A549 (cell line): Measurements from ENCODE around the gene HDAC1. TPM values are rescaled to one million over a fixed set of nuclear protein-coding genes. Genes with fewer than 3 reads are reported as not detected.

ENCODE experiments used
- ATAC-seq, 2 experiments: fragments of 200-7000 bp in 1 of 2; fragments of >200 bp in 1 of 2; cut with Nextera tagmentation in 1 of 2; cut with Tn5 transposase in 1 of 2; 3 replicates each; pipeline versions ENCODE4 v1.8.0 to v1.9.1; 2018 to 2020; ENCODE audit warnings: mild to moderate bottlenecking in 1 of 2, moderate library complexity in 1 of 2
- CTCF ChIA-PET: fragments of 300-600 bp; sonication (Branson Sonifier 250); formaldehyde crosslinking; extraction: SDS; loops from one replicate; lab custom pipeline; 2021; ENCODE audit warnings: antibody characterized with exemption, inconsistent platforms; lab: Yijun Ruan, JAX
- POLR2A ChIA-PET: fragments of 350-600 bp; formaldehyde crosslinking; extraction: SDS; loops from one replicate; lab custom pipeline; 2021; ENCODE audit warnings: antibody characterized with exemption, inconsistent platforms; lab: Yijun Ruan, JAX
- DNase-seq, 2 experiments: peaks; one replicate each; pipeline versions ENCODE4 v3.0.0 to v3.0.0-alpha.2; 2011 to 2016; ENCODE audit warnings: low read depth in 1 of 2, low spot score in 1 of 2
- FAIRE-seq: peaks from 2 replicates; lab custom pipeline; 2011; peaks lifted over from hg19 to GRCh38; lab: Jason Lieb, UNC
- H3K27ac ChIP-seq, 2 experiments: fragments of >200 bp; sonication (Bioruptor Twin); formaldehyde crosslinking; 3 replicates each; pipeline ENCODE4 v1.5.1; 2016 to 2017
- H3K4me1 ChIP-seq: fragments of >200 bp; sonication (Bioruptor Twin); formaldehyde crosslinking; 3 replicates; pipeline ENCODE4 v1.6.1; 2016
- H3K4me2 ChIP-seq: fragments of >200 bp; sonication (Bioruptor Twin); formaldehyde crosslinking; 3 replicates; pipeline ENCODE4 v1.6.1; 2016
- H3K4me3 ChIP-seq: fragments of >200 bp; sonication (Bioruptor Twin); formaldehyde crosslinking; 3 replicates; pipeline ENCODE4 v1.5.1; 2016
- H3K9me3 ChIP-seq: fragments of >200 bp; sonication (Bioruptor Twin); formaldehyde crosslinking; 3 replicates; pipeline ENCODE4 v1.6.1; 2016
- BCL3 ChIP-seq: fragments of >200 bp; sonication (Bioruptor Twin); formaldehyde crosslinking; IDR thresholded peaks from 3 replicates; pipeline ENCODE4 v1.6.1; 2016
- BHLHE40 ChIP-seq: IDR thresholded peaks from 2 replicates; pipeline ENCODE4 v1.6.1; 2012; ENCODE audit warnings: low read depth, low read length, inconsistent platforms
- CBX2 ChIP-seq: fragments of 200-600 bp; sonication (generic); IDR thresholded peaks from 2 replicates; pipeline ENCODE4 v1.6.1; 2016; ENCODE audit warnings: low read depth, mild to moderate bottlenecking, borderline replicate concordance
- CBX8 ChIP-seq: fragments of 200-600 bp; sonication (generic); IDR thresholded peaks from 2 replicates; pipeline ENCODE4 v1.6.1; 2016
- CTCF ChIP-seq: fragments of >200 bp; sonication (Bioruptor Twin); formaldehyde crosslinking; IDR thresholded peaks from 3 replicates; pipeline ENCODE4 v1.5.1; 2016
- EHF ChIP-seq: fragments of 250-450 bp; sonication (Bioruptor Pico); IDR thresholded peaks from 2 replicates; pipeline ENCODE4 v1.5.0; 2020; ENCODE audit warnings: mild to moderate bottlenecking
- ESRRA ChIP-seq: fragments of 150-350 bp; IDR thresholded peaks from 2 replicates; pipeline ENCODE4 v1.6.1; 2014; ENCODE audit warnings: mild to moderate bottlenecking, low read length, borderline replicate concordance
- FOSL2 ChIP-seq, 2 experiments: fragments of 450-650 bp in 1 of 2; fragments of >200 bp in 1 of 2; sonication (Bioruptor Twin) in 1 of 2; formaldehyde crosslinking; IDR thresholded peaks; 2 replicates each; pipeline versions ENCODE4 v1.5.0 to v1.6.1; 2016 to 2020; ENCODE audit warnings: mild to moderate bottlenecking in 1 of 2, moderate library complexity in 1 of 2
- HES2 ChIP-seq: fragments of >200 bp; sonication (Bioruptor Twin); formaldehyde crosslinking; IDR thresholded peaks from 2 replicates; pipeline ENCODE4 v1.6.1; 2016
- HOXB13 ChIP-seq: fragments of 250-450 bp; sonication (Bioruptor Pico); IDR thresholded peaks from 2 replicates; pipeline ENCODE4 v1.5.0; 2020; ENCODE audit warnings: low read depth, mild to moderate bottlenecking, moderate library complexity
- JUN ChIP-seq, 2 experiments: fragments of >200 bp; sonication (Bioruptor Twin); formaldehyde crosslinking; IDR thresholded peaks; 2 replicates in 1 of 2; 3 replicates in 1 of 2; pipeline ENCODE4 v1.6.1; 2016 to 2017
- JUNB ChIP-seq: fragments of >200 bp; sonication (Bioruptor Twin); formaldehyde crosslinking; IDR thresholded peaks from 2 replicates; pipeline ENCODE4 v1.6.1; 2016
- MAZ ChIP-seq: fragments of 150-350 bp; IDR thresholded peaks from 2 replicates; pipeline ENCODE4 v1.6.1; 2014; ENCODE audit warnings: antibody characterized with exemption, low read depth, low read length, borderline replicate concordance
- MYC ChIP-seq: IDR thresholded peaks from 2 replicates; pipeline ENCODE4 v1.6.1; 2012; ENCODE audit warnings: mild to moderate bottlenecking, inconsistent platforms, low read length, improper control_type of control experiment, borderline replicate concordance
- NPAS2 ChIP-seq: fragments of 250-450 bp; sonication (Bioruptor Pico); IDR thresholded peaks from 2 replicates; pipeline ENCODE4 v1.8.0; 2022; ENCODE audit warnings: mild to moderate bottlenecking, moderate library complexity, borderline replicate concordance
- PHF8 ChIP-seq: fragments of 200-600 bp; sonication (generic); IDR thresholded peaks from 2 replicates; pipeline ENCODE4 v1.6.1; 2016; ENCODE audit warnings: low read depth, mild to moderate bottlenecking, antibody characterized with exemption, moderate library complexity, borderline replicate concordance
- POLR2A ChIP-seq: IDR thresholded peaks from 2 replicates; pipeline ENCODE4 v1.6.1; 2012; ENCODE audit warnings: mild to moderate bottlenecking, low read length
- RNF2 ChIP-seq: fragments of 200-600 bp; sonication (generic); IDR thresholded peaks from 2 replicates; pipeline ENCODE4 v1.6.1; 2016; ENCODE audit warnings: low read depth, mild to moderate bottlenecking, antibody characterized with exemption, moderate library complexity, borderline replicate concordance
- SMC3 ChIP-seq: fragments of >200 bp; sonication (Bioruptor Twin); formaldehyde crosslinking; IDR thresholded peaks from 3 replicates; pipeline ENCODE4 v1.6.1; 2018; ENCODE audit warnings: inconsistent platforms
- ZSCAN20 ChIP-seq: fragments of 250-450 bp; sonication (Bioruptor Pico); IDR thresholded peaks from 2 replicates; pipeline ENCODE4 v1.8.0; 2022; ENCODE audit warnings: mild to moderate bottlenecking, moderate library complexity
- WGBS: methylation state at CpG from one replicate; pipeline ENCODE4 v1.1.6; 2017; ENCODE audit errors: missing lambda C conversion rate; 5-methylcytosine and 5-hydroxymethylcytosine counted together
- polyA plus RNA-seq, 4 experiments: library from polyadenylated mRNA; depleted of rRNA in 3 of 4; stranded (reverse); fragments of >200 nt; fragmentation: RNase III in 1 of 4; extraction: RNeasy Plus Mini Kit Qiagen cat#74134 plus additional on column Dnase treatment in 1 of 4; gene quantifications; 2 replicates in 3 of 4; 3 replicates in 1 of 4; pipeline ENCODE4 v1.2.3, GENCODE V29; 2011 to 2017
- TF ChIP-seq, protein P1 (sequence below): fragments of 150-350 bp; IDR thresholded peaks from 2 replicates; pipeline ENCODE4 v1.6.1; 2014; ENCODE audit warnings: low read depth, mild to moderate bottlenecking, low read length
- TF ChIP-seq, protein P2 (sequence below): fragments of 450-650 bp; IDR thresholded peaks from 2 replicates; pipeline ENCODE4 v1.6.1; 2014; ENCODE audit warnings: antibody characterized with exemption

Gene HDAC1
- polyA plus RNA-seq, 2 of the 4 experiments (the other 2 are of a cell fraction) = 99.6 to 135 TPM

DNA sequence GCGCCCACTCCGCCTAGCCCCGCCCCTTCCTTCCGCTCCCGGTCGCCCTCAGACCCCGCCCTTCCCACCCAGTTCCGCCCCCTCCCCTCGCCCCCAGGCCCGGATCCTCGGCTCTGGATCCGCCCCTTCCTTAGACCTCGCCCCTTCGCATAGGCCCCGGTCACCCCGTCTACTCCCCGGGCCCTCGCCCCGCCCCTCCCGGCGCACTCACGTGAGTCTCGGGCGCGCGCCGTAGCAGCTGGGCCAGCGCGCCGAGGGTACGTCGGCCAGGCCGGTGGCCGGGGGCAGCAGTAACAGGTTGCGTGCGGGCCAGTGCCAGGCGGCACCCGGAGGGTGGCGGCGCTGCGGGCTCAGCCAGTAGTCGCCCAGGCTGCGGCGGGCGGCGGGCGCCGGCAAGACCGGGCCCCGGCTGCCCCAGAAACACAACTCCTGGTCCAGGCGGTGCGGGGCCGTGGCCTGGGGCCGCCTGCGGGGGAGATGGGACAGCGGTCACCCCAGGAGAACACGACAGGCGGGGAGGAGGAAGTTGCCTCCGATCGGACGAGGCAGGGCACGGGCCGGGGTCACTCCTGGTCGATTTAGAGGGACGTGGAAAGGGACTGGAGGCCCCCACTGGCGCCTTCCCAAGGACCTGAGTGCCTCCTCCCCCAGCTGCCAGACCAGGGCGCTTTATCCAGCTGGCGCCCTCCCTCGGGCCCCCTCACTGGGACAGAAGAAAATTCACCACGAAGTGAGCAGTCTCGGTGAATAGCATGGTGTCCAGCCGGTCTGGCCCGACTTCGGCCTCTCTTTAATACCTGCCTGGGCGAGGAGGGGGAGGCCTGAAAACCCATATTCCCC lies 59.7 kb downstream of the HDAC1 start:
- 0% methylated on average over 16 of the region's 75 CpGs for WGBS
- DNase-seq = peak; percentile 82 to 92
- ChIA-PET POLR2A (interaction anchor here (0.6 to 1.9 kb wide), 7 partner anchors 9 to 295 kb away, joined by 3 to 17 read pairs (median 6); partner anchors contain the start of genes MARCKSL1 and TMEM39B), CTCF (interaction anchor here (0.9 to 2.4 kb wide), 7 partner anchors 9 to 136 kb away, joined by 3 to 8 read pairs (median 4); no protein-coding TSS in a partner anchor)
- H3K4me1 ChIP-seq = peaks cover 7% of the 10 kb centered on the region
- peak overlapping the region; percentile 88 for H3K4me2 ChIP-seq
- H3K27ac ChIP-seq = peak overlapping the region; percentile 96 to 98
- H3K9me3 ChIP-seq = no peaks in the 10 kb centered on the region
- ATAC-seq = peak; percentile 84 to 93
- peak overlapping the region; percentile 83 for H3K4me3 ChIP-seq
- FAIRE-seq = no peak
- TF ChIP-seq RNF2 = no peak
- no peak for TF ChIP-seq MAZ
- TF ChIP-seq, protein P1, sequence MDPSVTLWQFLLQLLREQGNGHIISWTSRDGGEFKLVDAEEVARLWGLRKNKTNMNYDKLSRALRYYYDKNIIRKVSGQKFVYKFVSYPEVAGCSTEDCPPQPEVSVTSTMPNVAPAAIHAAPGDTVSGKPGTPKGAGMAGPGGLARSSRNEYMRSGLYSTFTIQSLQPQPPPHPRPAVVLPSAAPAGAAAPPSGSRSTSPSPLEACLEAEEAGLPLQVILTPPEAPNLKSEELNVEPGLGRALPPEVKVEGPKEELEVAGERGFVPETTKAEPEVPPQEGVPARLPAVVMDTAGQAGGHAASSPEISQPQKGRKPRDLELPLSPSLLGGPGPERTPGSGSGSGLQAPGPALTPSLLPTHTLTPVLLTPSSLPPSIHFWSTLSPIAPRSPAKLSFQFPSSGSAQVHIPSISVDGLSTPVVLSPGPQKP = no peak
- no peak for TF ChIP-seq MYC
- TF ChIP-seq PHF8 = peak; percentile 80
- peak; percentile 88 for TF ChIP-seq BHLHE40
- TF ChIP-seq JUNB = no peak
- TF ChIP-seq JUN (IDR thresholded peaks at IDR 0.05) = peak in 1 of 2 experiments; percentile 62; a peak in 2 of 5 replicates
- no peak for TF ChIP-seq EHF (CRISPR knock-in tag)
- no peak for TF ChIP-seq HES2
- TF ChIP-seq BCL3 = peak; percentile 68; the same call in 2 of the 3 replicates
- TF ChIP-seq CBX2 = no peak
- no peak; the same call in 2 of the 3 replicates for TF ChIP-seq CTCF
- peak; percentile 78 for TF ChIP-seq POLR2A

- CTCF ChIA-PET = interaction anchor here (0.9 to 2.4 kb wide), 5 partner anchors 10 to 137 kb away, joined by 3 to 8 read pairs (median 5); no protein-coding TSS in a partner anchor
- peak overlapping the region; percentile 88 for H3K4me2 ChIP-seq
- H3K27ac ChIP-seq = peak overlapping the region; percentile 96 to 98
- H3K4me3 ChIP-seq = peak overlapping the region; percentile 83
- H3K4me1 ChIP-seq = peaks cover 7% of the 10 kb centered on the region
- ATAC-seq (no peak), DNase-seq (no peak)
- POLR2A ChIA-PET = interaction anchor here (0.6 to 1.9 kb wide), 4 partner anchors 8 to 295 kb away, joined by 3 to 17 read pairs (median 6); partner anchors contain the start of gene MARCKSL1
- 93% methylated on average over 3 of the region's 8 CpGs for WGBS
- TF ChIP-seq, protein P1 = no peak
- TF ChIP-seq FOSL2 (IDR thresholded peaks at IDR 0.05) (no peak), FOSL2 (CRISPR knock-in tag; IDR thresholded peaks at IDR 0.05) (no peak), HOXB13 (no peak), NPAS2 (CRISPR knock-in tag) (no peak), CBX8 (no peak), SMC3 (no peak), ZSCAN20 (CRISPR knock-in tag) (no peak), ESRRA (no peak)
- TF ChIP-seq, protein P2, sequence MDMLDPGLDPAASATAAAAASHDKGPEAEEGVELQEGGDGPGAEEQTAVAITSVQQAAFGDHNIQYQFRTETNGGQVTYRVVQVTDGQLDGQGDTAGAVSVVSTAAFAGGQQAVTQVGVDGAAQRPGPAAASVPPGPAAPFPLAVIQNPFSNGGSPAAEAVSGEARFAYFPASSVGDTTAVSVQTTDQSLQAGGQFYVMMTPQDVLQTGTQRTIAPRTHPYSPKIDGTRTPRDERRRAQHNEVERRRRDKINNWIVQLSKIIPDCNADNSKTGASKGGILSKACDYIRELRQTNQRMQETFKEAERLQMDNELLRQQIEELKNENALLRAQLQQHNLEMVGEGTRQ = no peak
- TF ChIP-seq, all 56 proteins: peak for 0
- no peaks in the 10 kb centered on the region for H3K9me3 ChIP-seq
- no peak for FAIRE-seq
These were observed 60.4 kb downstream of the HDAC1 start for GRCh38 chr1:32352239-32352745.
